ENCODE data around the gene PRPF4. TPM values are rescaled to one million over a fixed set of nuclear protein-coding genes. Genes with fewer than 3 reads are reported as not detected.
"Not testable (repeated sequence)": the region's sequence is repeated elsewhere in the genome, so short reads cannot be mapped to it uniquely, and the experiment has no call there.

PRPF4 gene
- total and polyA plus RNA-seq, 4 donors = 7.5 to 20.6 (median 17.3) TPM

DNA sequence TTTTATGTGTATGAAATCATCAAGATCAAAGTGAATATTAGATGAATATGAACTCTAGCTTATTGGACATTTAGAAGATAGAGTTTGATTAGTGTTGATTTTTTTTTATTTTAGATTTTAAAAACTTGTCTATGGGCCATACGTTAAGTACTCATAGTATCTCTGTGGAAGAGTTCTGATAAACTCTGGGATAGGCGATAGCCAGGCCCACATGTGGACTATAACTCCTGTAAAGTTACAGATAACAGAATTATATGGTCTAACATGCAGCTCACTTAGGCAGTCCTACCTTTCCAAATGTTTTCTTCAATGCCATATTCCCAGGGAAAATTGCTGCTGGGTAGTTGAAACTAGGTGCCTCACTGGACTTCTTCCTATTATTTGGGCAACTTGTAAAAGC is 43.8 kb upstream of the PRPF4 start:
- Histone ChIP-seq H3K4me3 (no peak overlapping the region), H3K4me1 (ENCODE audit: control insufficient read depth in 5 of 5, insufficient read depth in 5 of 5, low read length in 5 of 5) (peaks cover 0 to 13% (median 7%) of the 10 kb centered on the region in 5 donors), H3K27ac (ENCODE audit: low read depth in 1 of 2, low read length in 1 of 2) (no peak overlapping the region), H3K27me3 (ENCODE audit: control insufficient read depth in 3 of 3, insufficient read depth in 3 of 3, low read length in 2 of 3) (no peaks in the 10 kb centered on the region), H3K9me3 (ENCODE audit: control insufficient read depth in 4 of 4, insufficient read depth in 3 of 4, low read length in 3 of 4) (no peaks in the 10 kb centered on the region), H3K9ac (ENCODE audit: insufficient read depth in 1 of 2, low read length in 2 of 2) (no peak overlapping the region), H3K36me3 (ENCODE audit: control insufficient read depth in 4 of 4, insufficient read depth in 4 of 4, low read length in 4 of 4) (peaks cover 0 to 2% (median 0%) of the 10 kb centered on the region in 4 donors)
- WGBS, 2 donors = 98 to 100% methylated on average over 2 of the region's 2 CpGs
- no peak for DNase-seq
- TF ChIP-seq, protein P1, sequence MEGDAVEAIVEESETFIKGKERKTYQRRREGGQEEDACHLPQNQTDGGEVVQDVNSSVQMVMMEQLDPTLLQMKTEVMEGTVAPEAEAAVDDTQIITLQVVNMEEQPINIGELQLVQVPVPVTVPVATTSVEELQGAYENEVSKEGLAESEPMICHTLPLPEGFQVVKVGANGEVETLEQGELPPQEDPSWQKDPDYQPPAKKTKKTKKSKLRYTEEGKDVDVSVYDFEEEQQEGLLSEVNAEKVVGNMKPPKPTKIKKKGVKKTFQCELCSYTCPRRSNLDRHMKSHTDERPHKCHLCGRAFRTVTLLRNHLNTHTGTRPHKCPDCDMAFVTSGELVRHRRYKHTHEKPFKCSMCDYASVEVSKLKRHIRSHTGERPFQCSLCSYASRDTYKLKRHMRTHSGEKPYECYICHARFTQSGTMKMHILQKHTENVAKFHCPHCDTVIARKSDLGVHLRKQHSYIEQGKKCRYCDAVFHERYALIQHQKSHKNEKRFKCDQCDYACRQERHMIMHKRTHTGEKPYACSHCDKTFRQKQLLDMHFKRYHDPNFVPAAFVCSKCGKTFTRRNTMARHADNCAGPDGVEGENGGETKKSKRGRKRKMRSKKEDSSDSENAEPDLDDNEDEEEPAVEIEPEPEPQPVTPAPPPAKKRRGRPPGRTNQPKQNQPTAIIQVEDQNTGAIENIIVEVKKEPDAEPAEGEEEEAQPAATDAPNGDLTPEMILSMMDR (IDR thresholded peaks at IDR 0.05; ENCODE audit: control extremely low read depth, extremely low read depth) = no peak
- no peak for ATAC-seq (ENCODE audit: insufficient read depth, low FRiP score)

- ATAC-seq (ENCODE audit: insufficient read depth, low FRiP score); H3K9ac ChIP-seq (ENCODE audit: insufficient read depth in 1 of 2, low read length in 2 of 2); H3K9me3 ChIP-seq (ENCODE audit: control insufficient read depth in 4 of 4, insufficient read depth in 3 of 4, low read length in 3 of 4); H3K36me3 ChIP-seq (ENCODE audit: control insufficient read depth in 4 of 4, insufficient read depth in 4 of 4, low read length in 4 of 4); H3K4me3 ChIP-seq; H3K27ac ChIP-seq (ENCODE audit: low read depth in 1 of 2, low read length in 1 of 2); H3K27me3 ChIP-seq (ENCODE audit: control insufficient read depth in 3 of 3, insufficient read depth in 3 of 3, low read length in 2 of 3); DNase-seq: not testable (repeated sequence)
- 58 to 73% methylated on average over 10 of the region's 10 CpGs for WGBS, 2 donors
- H3K4me1 ChIP-seq (ENCODE audit: control insufficient read depth in 5 of 5, insufficient read depth in 5 of 5, low read length in 5 of 5) = peaks cover 3 to 13% (median 9%) of the 10 kb centered on the region in 5 donors
Measured at GRCh38 chr9:113235701-113236255, 39.7 kb upstream of the PRPF4 start.

DNA sequence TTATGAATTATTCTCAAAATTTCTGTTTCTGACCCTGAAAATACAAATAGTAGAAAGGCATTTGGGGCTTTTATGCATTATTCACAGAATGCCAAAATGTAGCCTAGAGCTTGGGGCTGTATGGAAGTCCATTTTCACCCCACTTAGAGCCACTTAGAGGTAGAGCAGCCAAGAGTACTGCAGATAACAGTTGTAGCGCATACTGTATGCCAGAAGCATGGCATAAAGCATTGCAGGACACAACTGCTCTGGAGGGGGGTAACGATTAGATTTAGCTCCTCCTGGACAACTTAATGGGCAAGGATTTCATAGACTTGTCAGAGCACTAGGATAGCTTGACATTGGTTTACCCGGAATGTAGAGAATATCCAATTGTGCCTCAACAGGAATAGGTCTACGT is 38.4 kb upstream of the PRPF4 start:
- no peaks in the 10 kb centered on the region for H3K9me3 ChIP-seq (ENCODE audit: control insufficient read depth in 4 of 4, insufficient read depth in 3 of 4, low read length in 3 of 4)
- DNase-seq (no peak), ATAC-seq (ENCODE audit: insufficient read depth, low FRiP score) (no peak)
- H3K4me3 ChIP-seq = no peak overlapping the region
- no peak overlapping the region for H3K27ac ChIP-seq (ENCODE audit: low read depth in 1 of 2, low read length in 1 of 2)
- H3K36me3 ChIP-seq (ENCODE audit: control insufficient read depth in 4 of 4, insufficient read depth in 4 of 4, low read length in 4 of 4) = no peaks in the 10 kb centered on the region
- H3K9ac ChIP-seq (ENCODE audit: insufficient read depth in 1 of 2, low read length in 2 of 2) = no peak overlapping the region
- WGBS, 2 donors = 91 to 94% methylated on average over 4 of the region's 4 CpGs
- TF ChIP-seq, protein P1 (IDR thresholded peaks at IDR 0.05; ENCODE audit: control extremely low read depth, extremely low read depth) = no peak
- peaks cover 3 to 13% (median 9%) of the 10 kb centered on the region in 5 donors for H3K4me1 ChIP-seq (ENCODE audit: control insufficient read depth in 5 of 5, insufficient read depth in 5 of 5, low read length in 5 of 5)
- no peaks in the 10 kb centered on the region for H3K27me3 ChIP-seq (ENCODE audit: control insufficient read depth in 3 of 3, insufficient read depth in 3 of 3, low read length in 2 of 3)

GRCh38 chr9:113238202-113238858 is 37.1 kb upstream of the PRPF4 start:
- ATAC-seq (ENCODE audit: insufficient read depth, low FRiP score) (no peak), DNase-seq (no peak)
- Histone ChIP-seq H3K9ac (ENCODE audit: insufficient read depth in 1 of 2, low read length in 2 of 2) (no peak overlapping the region), H3K4me3 (no peak overlapping the region), H3K36me3 (ENCODE audit: control insufficient read depth in 4 of 4, insufficient read depth in 4 of 4, low read length in 4 of 4) (no peaks in the 10 kb centered on the region), H3K27ac (ENCODE audit: low read depth in 1 of 2, low read length in 1 of 2) (no peak overlapping the region), H3K4me1 (ENCODE audit: control insufficient read depth in 5 of 5, insufficient read depth in 5 of 5, low read length in 5 of 5) (peaks cover 3 to 10% (median 5%) of the 10 kb centered on the region in 5 donors), H3K27me3 (ENCODE audit: control insufficient read depth in 3 of 3, insufficient read depth in 3 of 3, low read length in 2 of 3) (no peaks in the 10 kb centered on the region), H3K9me3 (ENCODE audit: control insufficient read depth in 4 of 4, insufficient read depth in 3 of 4, low read length in 3 of 4) (no peaks in the 10 kb centered on the region)
- WGBS, 2 donors = 92% methylated on average over 10 of the region's 10 CpGs
- TF ChIP-seq, protein P1 (IDR thresholded peaks at IDR 0.05; ENCODE audit: control extremely low read depth, extremely low read depth) = no peak

Measured in lung (tissue), 12 donors.